ENCODE results near the gene ERCC6L. TPM values are rescaled to one million over a fixed set of nuclear protein-coding genes. Genes with fewer than 3 reads are reported as not detected.
"Not testable (repeated sequence)": the region's sequence is repeated elsewhere in the genome, so short reads cannot be mapped to it uniquely, and the experiment has no call there.

The ERCC6L gene
- total RNA-seq, 1 donor from 2014 or later: 6.5 TPM

GRCh38 chrX:72176981-72177380, 61.8 kb downstream of the ERCC6L start:
- intact Hi-C loops (cut with micrococcal nuclease): no loop called here

GRCh38 chrX:72176289-72176688, 62.5 kb downstream of the ERCC6L start:
- intact Hi-C loops (cut with micrococcal nuclease): not testable (repeated sequence)

GRCh38 chrX:72169008-72169728, 69.7 kb downstream of the ERCC6L start:
- intact Hi-C loops (cut with micrococcal nuclease): loop anchor here (1.0 to 2.0 kb wide), 5 partner anchors 12 to 108 kb away; partner anchors contain the start of genes ERCC6L, PIN4 and RPS4X

- intact Hi-C loops (cut with micrococcal nuclease): no loop called here
Observed at GRCh38 chrX:72165551-72165950, 73.3 kb downstream of the ERCC6L start.

- intact Hi-C loops (cut with micrococcal nuclease): no loop called here
Observed at GRCh38 chrX:72159769-72160168, 79.1 kb downstream of the ERCC6L start.

- intact Hi-C loops (cut with micrococcal nuclease): no loop called here
Observed at GRCh38 chrX:72158773-72159172, 80.1 kb downstream of the ERCC6L start.

Other genes starting within 250 kb of the ERCC6L start
- gene RTL5, start 107.1 kb downstream of the ERCC6L start, total RNA-seq: 0.07 and 0.10 TPM in 2 replicates
- 13.0 and 14.3 TPM in 2 replicates for gene PIN4, start 57.3 kb downstream of the ERCC6L start, total RNA-seq
- 822 and 846 TPM in 2 replicates for gene RPS4X, start 38.2 kb upstream of the ERCC6L start, total RNA-seq
- not detected in 2 replicates for gene CITED1, start 66.9 kb upstream of the ERCC6L start, total RNA-seq